PC-9 (cell line): Measurements from ENCODE around the gene DNAAF6.

Source experiments
- CTCF ChIP-seq: fragments of 200-600 bp; sonication (generic); conservative IDR thresholded peaks from 2 replicates; pipeline ENCODE4 v1.6.1; 2017; ENCODE audit warnings: mixed run types, antibody characterized with exemption, mild to moderate bottlenecking, moderate library complexity
- EZH2 ChIP-seq: fragments of 200-600 bp; sonication (generic); IDR thresholded peaks from 2 replicates; pipeline ENCODE4 v1.8.0; 2017; ENCODE audit warnings: antibody characterized with exemption, low read depth

- TF ChIP-seq CTCF (no peak), EZH2 (no peak)
These were observed 6.9 kb upstream of the DNAAF6 start for GRCh38 chrX:107199491-107199890.
